ENCODE measurements around the gene C17orf78.

GRCh38 chr17:37429453-37429852 is 53.7 kb downstream of the C17orf78 start:
- TF ChIP-seq POLR2AphosphoS5 (IDR thresholded peaks at IDR 0.05; ENCODE audit: low read depth, low read length) = no peak
- no peak for TF ChIP-seq REST (IDR thresholded peaks at IDR 0.05; ENCODE audit: insufficient read depth in 1 of 2, low read depth in 2 of 2, low read length in 2 of 2)
- TF ChIP-seq TAF1 (IDR thresholded peaks at IDR 0.05; ENCODE audit: borderline replicate concordance, insufficient read depth, low read length) = no peak
